Anterior cingulate cortex (tissue), 58 donors: ENCODE data around the gene RFC2.

Experiments
- DNase-seq, 58 donors: peaks; one replicate each; lab custom pipeline; 2025; lab: John Stamatoyannopoulos, UW

The RFC2 gene

GRCh38 chr7:74195968-74196654 lies 58.1 kb downstream of the RFC2 start:
- DNase-seq = peak in 47 of 58 donors; percentile 0 to 72 (median 41)

GRCh38 chr7:74195139-74195860 lies 58.9 kb downstream of the RFC2 start:
- DNase-seq = peak in 20 of 58 donors; percentile 7 to 48 (median 18)

DNA sequence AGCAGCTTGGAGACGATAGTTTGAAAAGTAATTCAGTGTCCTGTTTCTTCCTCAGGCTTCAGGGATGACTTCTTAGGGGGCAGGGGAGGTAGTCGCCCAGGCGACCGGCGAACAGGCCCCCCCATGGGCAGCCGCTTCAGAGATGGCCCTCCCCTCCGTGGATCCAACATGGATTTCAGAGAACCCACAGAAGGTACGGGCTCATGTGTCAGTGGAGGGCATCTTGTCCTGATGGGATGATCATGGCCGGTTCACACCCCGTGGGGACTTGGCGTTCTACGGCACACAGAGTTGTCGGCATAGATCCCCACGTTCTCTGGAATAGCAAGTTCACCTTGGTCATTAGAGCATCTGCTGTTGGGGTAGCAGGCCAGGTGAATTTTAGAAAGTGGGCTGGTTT lies 59.5 kb downstream of the RFC2 start:
- DNase-seq = no peak

DNA sequence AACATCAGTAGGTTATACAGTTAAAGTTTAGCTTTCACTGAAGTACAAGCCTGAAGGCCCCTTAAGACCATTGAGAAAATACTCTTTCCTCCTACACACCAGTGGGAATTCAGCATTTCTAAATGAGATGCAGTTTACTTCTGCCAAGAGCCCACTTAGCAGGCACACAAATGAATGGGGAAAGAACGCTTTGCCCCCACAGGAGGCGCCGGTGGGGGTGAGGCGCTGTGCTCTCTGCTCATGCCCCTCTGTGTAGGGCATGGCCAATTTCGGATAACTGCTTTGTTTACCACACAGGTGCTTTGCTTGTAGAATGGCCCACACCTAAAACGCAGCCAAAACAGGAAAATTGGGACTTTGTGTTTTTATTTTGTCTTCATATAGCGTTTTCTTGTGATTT lies 60.3 kb downstream of the RFC2 start:
- no peak for DNase-seq

DNA sequence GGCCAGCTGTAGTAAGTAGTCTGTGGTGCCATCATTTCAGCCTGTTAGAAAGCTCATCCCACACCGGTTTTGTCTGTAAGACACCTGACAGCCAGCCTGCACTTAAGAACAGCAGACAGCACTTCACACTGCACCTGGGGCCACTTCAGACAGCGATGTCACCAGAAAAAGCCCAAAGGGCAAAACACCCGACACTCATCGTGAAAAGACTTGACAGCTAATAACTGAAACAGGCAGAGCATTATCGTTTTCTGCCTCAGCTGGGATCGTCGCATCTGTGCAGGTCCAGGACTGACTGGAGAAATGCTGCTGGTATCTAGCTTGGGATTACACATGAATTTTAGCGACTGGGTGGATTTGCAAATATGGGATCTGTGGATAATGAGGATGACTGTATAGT lies 61.1 kb downstream of the RFC2 start:
- no peak for DNase-seq

- DNase-seq = no peak
These were observed 63.0 kb downstream of the RFC2 start for GRCh38 chr7:74191231-74191630.

DNA sequence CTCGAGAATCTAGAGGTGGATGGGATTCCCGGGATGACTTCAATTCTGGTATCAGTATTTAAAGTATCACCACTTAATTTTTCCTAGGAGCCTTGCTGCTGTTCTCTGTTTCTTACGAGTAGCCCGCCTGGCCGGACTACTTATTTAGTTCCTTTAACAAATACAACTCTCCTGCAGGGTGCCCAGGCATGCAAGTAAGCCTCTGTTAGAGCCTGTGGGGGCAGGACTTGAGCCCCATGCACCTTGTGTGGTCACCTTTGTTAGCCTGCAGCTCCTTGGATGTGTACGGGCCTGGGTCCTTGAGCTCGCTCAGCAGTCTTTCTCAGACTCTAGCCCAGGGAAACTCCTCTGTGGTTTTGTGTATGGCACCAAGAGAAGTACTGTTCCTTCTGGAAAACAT lies 63.9 kb downstream of the RFC2 start:
- DNase-seq = no peak

- no peak for DNase-seq
These were observed 66.1 kb downstream of the RFC2 start for GRCh38 chr7:74187915-74188675.

- no peak for DNase-seq
These were observed 68.6 kb downstream of the RFC2 start for GRCh38 chr7:74185636-74186035.

DNA sequence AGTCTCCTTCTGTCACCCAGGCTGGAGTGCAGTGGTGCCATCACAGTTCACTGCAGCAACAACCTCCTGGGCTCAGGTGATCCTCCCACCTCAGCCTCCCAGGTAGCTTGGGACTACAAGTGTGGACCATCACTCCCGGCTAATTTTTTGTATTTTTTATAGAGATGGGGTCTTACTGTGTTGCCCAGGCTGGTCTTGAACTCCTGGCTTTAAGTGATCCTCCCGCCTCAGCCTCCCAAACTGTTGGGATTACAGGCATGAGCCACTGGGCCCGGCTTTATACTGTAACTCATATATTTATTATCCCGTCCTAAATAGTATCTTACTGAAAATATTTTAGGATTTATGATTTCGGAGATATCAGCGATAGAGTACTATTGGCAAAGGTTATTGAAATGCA lies 69.2 kb downstream of the RFC2 start:
- DNase-seq = no peak

DNA sequence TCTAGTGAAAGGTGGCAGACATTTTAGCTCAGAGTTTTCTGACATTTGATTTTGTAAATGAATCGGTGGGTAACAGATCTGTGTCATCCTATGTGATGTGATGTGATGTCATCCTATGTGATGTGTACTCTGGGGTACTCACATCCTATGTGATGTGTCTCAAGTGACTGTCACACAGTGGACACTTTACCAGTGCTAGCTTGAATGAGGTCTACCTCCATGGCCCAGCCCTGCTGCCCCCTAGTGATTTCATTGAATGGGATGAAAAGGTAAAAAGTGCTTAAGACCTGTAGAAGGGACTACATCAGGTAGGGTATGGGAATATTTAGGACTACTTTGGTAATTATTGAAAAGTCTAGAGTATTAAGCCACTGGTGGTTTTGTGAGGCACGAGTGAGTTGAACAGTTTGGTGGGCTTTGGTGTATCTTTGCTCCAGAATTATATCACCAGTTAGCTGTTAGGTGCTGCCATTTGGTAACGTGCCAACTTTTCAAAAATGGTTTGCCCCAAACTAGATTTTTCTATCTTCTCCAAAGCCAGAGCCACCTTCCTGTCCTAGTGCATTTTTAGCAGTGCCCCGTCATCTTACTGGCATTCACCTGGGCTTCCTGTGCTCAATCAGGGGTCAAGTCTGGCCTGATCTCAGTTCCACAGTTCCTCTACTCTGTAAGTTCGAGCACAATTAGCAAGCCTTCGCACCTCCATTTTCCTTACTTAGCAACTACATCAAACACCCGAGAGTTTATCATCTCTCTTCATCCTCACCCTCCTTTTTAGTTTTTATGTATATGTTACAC lies 70.3 kb downstream of the RFC2 start:
- no peak for DNase-seq

DNA sequence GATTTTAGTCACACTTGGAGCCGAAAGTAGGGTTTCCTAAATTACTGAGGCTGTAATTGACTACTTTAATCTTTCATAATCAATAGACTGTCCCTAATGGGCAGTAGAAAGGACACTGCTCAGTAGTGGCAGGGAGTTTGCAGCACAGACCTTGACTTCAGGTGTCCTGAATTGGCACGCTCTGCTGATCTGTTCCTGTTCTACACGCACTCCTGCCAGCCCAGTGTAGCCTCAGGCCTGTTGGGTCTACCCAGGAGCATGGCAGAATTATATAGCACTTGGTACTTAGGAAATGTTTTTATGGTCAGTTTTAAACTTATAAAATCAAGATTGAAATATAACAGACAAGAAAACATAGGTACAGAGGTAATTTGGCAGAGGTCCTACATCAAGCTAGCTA lies 71.1 kb downstream of the RFC2 start:
- DNase-seq = no peak

- DNase-seq = no peak
These were observed 71.6 kb downstream of the RFC2 start for GRCh38 chr7:74182453-74183090.

- DNase-seq = no peak
These were observed 72.4 kb downstream of the RFC2 start for GRCh38 chr7:74181821-74182220.
